HG03378 (cell line): Measurements from ENCODE around the gene BPGM.
"Not testable (repeated sequence)": the region's sequence is repeated elsewhere in the genome, so short reads cannot be mapped to it uniquely, and the experiment has no call there.

Experiments used
- ATAC-seq: cut with Tn5 transposase; IDR thresholded peaks from one replicate; pipeline ENCODE4 v1.9.1; 2021; ENCODE audit warnings: mild to moderate bottlenecking, moderate library complexity; ENCODE audit not compliant: unreplicated experiment

The BPGM gene

DNA sequence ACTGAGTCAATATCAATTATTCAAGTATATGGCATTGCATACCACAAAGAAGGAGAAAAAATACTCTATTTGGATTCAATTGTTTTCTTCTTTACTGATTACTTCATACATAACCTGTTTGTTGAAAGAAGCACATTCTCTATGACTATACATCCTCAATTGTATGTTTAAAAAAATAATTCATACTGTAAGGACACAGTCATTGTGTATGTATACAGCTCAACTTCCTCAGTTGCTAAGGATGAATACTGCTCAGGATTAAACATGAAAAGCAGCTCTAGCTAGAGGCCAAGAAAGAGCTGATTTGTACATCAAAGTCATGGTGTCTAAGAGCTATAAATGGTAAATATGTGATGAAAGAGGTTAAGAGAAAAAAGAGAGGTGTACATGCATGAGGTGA lies 15.8 kb upstream of the BPGM start:
- no peak for ATAC-seq

DNA sequence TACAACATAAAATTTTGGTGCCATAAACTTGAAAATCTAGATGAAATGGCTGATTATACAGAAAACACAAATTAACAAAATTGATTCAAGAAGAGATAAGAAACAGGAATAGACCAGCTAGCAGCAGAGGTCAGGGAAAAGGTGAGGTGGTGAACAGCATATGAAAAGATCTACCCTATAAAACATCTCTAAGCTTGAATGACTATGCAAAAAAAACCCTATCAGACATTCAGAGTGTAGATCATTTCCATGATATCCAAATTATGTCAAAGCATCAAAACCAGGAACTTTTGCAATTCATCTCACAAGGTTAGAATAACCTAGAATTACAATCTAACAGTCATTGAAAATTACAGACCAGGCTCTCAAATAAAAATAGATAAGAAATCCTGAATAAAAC lies 14.6 kb upstream of the BPGM start:
- ATAC-seq = no peak

DNA sequence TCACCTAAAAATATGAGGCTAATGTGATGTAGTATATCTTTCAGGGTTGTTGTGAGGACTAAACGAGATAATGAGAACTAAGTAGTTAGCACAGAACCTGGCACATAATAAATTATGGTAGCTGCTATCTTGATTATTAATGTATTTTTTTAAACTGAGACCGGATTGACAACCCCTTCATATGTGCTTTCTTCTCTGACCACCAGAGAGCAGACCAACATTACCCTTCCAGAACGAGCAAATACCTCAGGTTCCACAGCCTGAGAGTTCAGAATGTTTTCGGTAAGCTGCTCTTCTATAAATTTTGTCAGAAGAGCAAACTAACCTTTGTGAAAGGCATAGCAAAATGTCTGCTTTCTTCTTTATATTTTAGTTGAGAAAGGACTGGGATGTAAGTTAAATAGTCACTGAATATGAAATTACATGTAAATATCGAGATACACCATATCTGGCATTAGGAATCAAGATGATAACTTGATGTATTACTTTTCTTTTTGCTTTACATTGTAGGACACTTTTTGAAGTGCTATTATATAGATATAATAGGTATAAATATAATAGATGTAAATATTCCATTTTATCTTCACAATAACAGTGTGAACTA lies 13.6 kb upstream of the BPGM start:
- ATAC-seq = peak; percentile 50

DNA sequence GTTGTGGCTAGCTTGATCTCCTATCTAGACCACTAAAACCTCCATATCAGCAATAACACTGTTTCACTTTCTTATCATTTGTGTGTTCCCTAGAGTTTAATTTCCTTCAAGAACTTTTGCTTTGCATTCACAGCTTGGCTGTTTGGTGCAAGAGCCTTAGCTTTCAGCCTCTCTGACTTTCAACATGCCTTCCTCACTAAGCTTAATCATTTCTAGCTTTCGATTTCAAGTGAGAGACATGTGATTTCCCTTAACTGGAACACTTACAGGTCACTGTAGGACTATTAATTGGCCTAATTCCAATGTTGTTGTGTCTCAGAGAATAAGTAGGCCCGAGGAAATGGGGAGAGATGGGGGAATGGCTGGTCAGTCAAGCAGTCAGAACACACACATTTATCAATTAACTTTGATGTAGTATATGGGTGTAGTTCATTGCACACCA lies 10.6 kb upstream of the BPGM start:
- peak; percentile 95 for ATAC-seq

DNA sequence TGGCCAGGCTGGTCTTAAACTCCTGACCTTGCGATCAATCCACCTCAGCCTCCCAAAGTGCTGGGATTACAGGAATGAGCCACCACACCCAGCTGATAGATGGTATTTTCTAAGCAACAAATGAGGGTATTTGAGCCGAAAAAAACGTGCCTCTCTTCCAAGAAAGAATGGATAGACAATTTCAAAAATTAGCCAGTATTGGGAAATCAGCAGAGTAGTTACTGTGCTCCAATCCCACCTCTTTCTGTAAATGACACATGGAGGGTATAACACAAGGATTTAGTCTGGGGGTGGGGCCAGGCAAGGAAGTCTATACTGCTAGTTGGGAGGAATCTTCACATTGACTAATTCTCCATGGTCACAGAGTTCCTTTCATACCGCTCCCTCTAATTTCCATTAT lies 9.2 kb upstream of the BPGM start:
- no peak for ATAC-seq

DNA sequence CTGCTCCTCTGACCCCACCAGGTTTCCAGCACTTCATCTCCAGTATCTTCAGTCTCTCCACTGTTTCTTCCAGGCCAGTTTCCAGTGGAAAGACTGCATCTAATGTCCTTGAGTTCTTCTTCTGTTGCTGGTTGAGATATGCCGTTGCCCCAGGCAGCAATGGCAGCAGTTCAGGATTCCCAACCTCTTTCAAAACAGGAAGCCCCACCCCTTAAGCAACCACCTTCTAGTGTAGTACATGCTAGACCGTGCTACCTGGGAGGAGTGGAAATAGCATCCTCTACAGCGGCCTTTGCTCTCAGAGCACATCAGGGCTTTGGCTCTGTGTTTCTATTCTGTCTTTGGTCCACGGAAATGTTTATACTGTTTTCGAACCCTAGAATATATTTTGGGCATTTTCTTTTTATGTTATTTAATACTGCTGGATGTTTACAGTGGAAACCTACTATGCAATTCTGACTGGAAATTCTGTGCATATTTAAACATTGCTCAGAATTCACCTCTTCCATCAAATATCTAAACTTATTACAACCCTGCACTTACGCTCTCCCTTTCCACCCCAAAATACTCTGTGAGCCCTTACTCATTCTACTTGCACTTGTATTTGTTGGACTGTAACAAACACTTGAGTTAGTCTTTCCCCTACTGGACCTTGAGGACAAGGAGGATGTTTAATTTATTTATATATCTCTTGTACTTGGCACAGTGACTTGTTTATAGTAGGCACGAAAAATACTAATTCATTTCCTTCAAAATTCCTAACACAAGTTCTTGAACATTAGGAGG lies 8.5 kb upstream of the BPGM start:
- no peak for ATAC-seq

DNA sequence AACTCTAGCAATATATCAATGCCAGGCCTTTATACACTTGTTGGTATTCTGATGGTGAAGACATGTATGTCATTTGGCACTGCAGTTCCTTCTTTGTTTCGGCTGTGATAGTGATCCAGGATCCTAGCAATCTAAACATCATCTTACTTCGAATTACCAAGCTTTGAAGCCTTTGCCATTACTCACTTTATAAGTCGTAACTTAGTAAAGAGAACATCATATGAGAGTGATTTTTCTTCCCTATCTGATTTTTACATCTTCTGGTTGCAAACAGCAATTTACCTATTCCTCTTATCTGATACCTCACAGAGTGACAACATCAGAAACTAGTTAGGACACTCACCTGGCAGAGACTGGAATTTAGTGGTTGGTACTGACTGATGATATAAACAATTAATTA lies 7.6 kb upstream of the BPGM start:
- ATAC-seq = no peak

DNA sequence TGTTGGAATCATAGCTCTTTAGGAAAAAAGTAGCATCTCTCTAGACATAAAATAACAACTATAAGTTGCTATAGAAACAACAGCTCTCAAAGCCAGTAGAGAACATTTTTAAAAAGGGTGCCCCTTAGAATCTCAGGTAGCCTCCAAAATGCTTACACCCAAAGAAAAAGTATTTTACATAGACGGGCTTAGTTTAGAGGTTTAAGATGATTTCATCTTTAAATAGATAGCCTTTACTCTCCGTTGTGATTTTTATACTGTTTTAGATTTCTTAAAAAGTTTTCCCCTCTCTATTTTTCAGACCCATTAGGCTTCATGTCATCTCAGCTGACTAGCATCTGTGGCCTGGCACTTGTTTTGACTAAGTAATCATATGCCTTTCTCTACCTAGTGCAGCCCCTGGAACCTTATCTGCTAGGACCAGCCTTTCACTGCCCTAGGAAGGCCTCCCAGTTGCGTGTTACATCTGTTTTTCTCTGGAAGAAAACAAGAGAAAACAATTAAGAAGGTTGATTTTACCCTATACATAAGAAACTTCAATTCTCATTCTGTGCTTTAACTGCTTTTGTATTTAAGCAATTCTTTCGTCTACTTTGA lies 6.9 kb upstream of the BPGM start:
- ATAC-seq = no peak

DNA sequence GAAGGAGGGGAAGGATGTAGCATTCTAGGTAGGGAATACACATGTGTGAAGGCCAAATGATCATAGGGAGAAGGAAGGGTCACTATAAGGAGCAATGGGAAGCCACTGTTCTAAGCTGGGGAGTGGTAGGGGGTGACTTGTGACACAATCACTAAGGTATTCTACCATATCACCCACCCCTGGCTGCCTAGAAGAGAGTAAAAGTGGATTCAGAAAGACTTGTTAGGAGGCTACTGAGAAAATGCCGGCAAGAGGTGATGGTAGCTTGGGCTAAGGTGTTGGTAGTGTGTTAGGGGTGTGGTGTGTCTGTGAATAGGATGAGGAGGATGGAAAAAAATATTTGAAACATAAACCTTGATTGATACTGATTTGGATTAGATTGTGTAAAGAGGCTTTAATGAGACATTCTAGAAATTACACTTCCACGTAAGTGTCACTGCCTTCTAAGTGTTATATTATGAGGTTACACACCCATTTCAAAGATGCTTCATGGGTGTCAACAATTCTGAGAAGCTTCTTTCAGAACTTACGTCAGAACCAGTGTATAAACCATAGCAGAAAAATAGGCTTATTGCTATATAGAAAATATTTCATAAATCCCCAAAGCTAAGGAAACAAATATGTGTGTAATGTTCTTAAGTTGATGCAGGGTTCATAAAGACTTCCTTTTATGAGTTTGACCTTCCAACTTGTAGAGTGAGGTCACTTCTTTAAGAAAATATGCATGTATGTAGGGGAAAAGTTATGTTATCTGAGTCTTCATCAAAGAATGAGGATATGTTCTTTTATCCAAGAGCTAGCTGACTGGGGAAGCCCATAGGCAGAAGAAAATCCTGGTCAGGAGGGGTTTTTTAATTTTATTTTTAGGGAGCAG lies 5.6 kb upstream of the BPGM start:
- ATAC-seq = no peak

DNA sequence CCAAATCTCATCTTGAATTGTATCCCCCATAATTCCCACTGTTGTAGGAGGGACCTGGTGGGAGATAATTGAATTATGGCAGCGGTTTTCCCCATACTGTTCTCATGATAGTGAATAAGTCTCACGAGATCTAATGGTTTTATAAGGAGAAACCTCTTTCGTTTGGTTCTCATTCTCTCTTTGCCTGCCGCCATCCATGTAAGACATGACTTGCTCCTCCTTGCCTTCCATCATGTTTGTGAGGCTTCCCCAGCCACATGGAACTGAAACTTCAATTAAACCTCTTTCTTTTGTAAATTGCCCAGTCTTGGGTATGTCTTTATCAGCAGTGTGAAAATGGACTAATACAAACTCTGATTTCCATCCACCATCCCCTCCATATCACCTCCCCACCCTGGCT lies 4.7 kb upstream of the BPGM start:
- ATAC-seq = not testable (repeated sequence)

DNA sequence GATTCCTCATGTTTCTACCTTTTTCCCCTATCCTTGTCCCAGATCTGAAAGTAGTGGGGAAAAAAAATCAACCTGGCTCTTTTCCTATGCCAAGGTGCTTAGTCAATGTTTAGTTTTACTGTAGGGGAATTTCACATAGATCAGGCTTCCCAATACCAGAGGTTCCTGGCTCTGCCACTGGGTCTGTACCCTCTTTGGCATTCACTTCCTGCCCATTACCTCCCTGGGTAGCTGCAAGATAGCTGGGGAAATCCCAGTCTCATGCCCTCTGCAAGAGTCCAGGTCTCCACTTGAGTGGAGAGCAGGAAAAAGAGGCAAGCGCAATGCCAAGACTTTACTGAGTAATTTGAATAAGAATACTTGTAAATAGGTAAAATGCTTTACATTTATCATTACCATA lies 3.5 kb upstream of the BPGM start:
- ATAC-seq = no peak

DNA sequence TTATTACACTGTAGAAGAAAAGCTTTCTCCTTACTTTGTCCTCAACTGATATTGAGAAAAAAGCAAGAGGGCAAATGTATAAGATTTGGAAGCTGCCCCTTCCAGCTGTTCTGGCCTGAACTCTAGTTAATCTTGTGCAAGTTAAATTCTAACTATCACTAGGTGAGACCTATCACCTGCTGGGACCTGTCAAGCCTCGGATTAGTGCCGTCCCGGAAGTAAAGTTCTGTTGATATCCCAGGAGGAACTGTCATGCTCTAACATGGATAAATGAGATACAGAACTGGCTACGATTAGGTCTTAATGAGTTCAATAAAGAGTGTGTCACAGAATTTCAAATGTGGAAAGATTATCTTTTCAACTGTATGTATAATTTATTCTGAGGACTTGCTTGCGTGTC lies 1.2 kb upstream of the BPGM start:
- ATAC-seq = no peak

DNA sequence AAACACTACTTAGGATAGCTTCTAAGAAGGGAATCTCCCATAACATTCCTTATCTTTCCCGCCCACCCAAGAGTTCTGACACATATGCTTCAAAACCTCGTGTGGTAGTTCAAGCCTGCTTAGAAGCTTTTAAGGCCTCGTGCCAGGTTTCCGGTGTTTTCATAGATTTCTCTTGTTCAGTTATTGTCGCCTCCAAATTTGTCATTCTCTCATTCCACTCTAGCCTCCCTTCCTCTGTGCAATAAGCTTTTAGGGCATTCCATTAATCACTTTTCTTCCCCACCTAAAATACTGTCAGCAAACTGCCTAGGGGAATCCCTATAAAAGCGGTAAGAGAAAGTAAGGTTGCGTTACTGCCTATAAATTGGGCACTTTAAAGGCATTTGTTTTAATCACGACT lies 718 bp upstream of the BPGM start:
- ATAC-seq = no peak

DNA sequence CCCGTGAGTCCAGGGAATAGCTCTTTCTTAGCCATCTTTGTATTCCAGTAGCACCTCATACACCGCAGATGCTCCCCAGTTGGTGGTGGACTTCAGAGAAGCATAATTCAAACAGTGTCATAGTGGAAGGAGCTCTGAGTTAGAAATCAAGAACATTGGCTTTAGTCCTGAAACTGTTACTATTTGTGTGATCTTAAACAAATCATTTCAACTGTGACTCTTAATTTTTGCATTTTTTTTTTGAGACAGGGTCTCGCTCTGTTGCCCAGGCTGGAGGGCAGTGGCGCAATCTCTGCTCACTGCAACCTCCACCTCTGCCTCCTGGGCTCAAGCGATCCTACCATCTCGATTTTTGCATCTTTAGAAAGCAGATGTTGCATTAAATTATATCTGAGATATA lies 1.8 kb downstream of the BPGM start:
- ATAC-seq = no peak

DNA sequence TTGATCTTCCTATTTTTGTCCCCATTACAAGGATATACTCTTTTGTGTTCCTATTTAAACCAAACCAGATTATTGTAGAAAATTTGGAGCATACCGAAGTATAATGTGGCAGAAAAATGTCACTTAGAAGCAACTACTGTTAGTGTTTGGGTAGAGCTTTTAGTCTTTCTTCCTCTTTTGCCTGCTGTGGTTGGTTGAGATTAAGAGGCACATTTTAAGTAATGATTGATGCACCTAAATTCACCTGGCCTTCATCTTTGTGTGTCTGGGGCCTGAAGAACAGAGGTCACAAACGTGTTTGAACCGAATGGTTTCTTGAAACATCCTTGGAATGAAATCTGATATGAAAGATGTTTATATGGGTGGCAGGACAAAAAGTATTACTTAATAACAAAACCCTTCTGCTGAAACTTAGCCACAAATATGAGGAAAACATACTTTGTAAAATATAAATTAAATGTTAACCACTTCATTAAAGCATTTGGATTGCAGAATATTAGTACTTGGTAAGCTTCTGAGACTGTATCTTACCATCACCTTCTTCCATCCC lies 2.6 kb downstream of the BPGM start:
- ATAC-seq = no peak

DNA sequence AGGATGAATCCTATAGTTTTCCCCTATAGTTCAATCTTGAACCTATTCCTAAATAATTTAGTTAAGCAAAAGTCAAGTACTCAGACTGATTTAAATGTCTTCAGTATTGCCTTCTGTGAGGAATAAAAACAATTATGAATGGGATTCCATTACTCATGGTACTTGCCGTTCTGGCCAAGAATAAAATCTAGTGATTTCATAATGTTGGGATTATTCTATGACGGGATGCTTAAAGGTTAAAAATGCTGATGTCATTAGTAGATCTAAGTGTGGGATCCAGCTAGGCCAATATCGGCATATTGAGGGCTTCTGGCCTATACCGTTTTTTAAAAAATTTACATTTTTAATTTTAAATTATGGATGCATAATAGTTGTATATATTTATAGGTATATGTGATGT lies 5.3 kb downstream of the BPGM start:
- ATAC-seq = no peak

DNA sequence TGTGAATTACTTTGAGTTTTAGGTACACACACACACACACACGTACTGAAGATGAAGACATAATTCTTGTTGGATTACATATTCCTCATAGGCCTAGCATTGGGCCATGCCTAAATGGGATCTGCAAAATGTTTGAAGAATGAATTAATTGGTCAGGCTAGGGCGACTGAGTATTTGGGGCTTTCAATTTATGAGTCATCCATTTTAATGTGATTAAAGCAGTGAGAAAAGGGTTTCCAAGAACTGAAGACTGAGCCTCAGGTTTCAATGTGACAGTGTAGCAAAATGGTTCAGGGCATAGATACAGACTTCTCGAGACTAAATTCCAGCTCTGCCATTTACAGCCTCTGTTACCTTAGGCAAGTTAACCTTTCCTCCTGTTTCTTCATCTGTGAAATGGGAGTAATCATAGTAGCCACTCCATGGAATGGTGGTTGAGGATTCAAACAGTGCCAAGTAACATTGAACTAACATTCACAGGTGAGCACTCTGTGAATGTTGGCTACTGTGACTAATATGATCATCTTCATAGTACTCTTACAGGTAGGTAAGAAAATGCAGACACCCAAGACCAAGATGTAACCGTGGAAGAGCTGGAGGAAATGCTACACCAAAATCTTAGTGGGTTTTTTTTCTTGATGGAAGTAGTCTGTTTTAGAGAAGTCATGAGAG lies 7.6 kb downstream of the BPGM start:
- ATAC-seq = peak; percentile 60

DNA sequence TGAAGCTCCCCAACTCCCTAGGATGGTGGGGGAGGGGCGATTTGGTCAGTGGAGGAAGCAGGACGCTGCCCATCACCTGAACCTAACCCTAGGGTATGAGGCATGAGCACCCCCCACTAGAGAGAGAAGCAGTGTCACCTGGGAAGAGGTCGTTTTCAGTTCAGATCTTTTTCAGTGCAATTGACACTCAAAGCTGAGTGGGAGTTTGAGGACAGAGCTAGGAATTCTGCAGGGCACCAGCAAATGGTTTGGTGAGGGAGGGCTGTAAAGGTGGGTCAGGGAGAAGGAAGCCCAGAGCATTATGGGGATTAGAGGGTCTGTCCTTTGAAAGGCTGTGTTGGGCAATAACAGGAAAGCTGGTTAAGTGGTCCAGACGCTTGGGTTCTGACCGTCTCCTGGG lies 10.9 kb downstream of the BPGM start:
- ATAC-seq = no peak

DNA sequence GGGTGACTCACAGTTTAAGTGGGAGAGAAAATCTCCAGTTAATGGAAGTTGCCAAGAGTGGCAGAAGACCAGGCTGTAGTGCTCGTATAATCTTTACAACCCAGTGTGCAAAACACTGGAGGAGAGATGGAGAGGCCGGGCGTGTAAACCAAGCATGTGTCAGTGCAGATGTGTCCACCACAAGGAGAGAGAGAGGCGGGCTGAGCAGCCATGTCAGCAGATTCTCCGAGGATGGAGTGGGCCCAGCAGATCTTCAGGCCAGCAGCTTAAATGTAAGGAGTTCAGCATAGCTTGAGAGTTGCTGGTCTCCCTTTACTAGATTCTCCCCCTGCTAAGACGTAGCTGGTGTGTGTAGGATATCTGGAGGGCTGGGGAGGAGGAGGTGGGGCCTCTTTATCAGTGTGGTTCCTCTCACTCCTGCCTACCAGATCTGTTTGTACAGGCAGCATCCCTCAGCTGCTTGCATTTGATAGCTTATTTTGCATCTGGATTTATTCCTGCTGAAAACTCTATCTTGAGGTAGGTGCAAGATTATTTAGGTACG lies 13.7 kb downstream of the BPGM start:
- no peak for ATAC-seq

DNA sequence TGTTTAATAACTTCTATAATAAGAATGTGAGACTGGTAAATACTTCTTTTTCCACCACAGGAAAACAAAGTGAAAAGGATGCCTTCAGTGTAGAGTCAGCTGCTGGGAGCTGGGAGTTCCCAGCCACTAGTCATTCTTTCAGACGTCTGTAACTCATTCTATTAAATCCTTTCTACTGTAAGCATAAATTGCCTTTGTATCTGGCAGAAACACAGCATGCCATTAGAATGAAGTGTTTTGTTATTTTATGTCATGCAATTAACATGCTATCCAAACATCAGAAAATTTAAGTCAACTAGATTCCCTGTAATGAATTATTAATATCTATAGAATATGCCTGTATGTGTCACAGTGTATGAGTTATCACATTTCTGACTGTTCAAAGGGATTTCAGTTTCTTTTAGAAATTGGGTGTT lies 14.3 kb downstream of the BPGM start:
- no peak for ATAC-seq
